ENCODE results near the gene KCNJ1. TPM values are rescaled to one million over a fixed set of nuclear protein-coding genes. Genes with fewer than 3 reads are reported as not detected.

Gene KCNJ1
- total RNA-seq, 2 donors from 2014 or later = not detected

GRCh38 chr11:128908391-128909246 lies 41.5 kb upstream of the KCNJ1 start:
- 28 to 40% methylated on average over 11 to 12 of the region's 12 CpGs for WGBS, 2 donors
- Histone ChIP-seq H3K27me3 (no peaks in the 10 kb centered on the region), H3K27ac (peak overlapping the region in 3 of 4 donors; percentile 22 to 38 (median 30)), H3K9me3 (no peaks in the 10 kb centered on the region), H3K36me3 (replicated peaks in 1 of 2; ENCODE audit: insufficient read depth in 1 of 2, low read depth in 2 of 2) (no peaks in the 10 kb centered on the region), H3K4me1 (peaks cover 44% of the 10 kb centered on the region), H3K4me3 (no peak overlapping the region)
- intact Hi-C loops (cut with DNase I) = no loop called here
- DNase-seq (peak; percentile 75 to 85 (median 78)), ATAC-seq (peak; percentile 63)
- no peak for TF ChIP-seq CTCF (IDR thresholded peaks at IDR 0.05)

- intact Hi-C loops (cut with DNase I) = no loop called here
- 80 to 85% methylated on average over 4 of the region's 4 CpGs for WGBS, 2 donors
- H3K27ac ChIP-seq = no peak overlapping the region
Measured at GRCh38 chr11:128907585-128907984, 40.5 kb upstream of the KCNJ1 start.

GRCh38 chr11:128906185-128907050 lies 39.3 kb upstream of the KCNJ1 start:
- no peak for ATAC-seq
- peaks cover 51% of the 10 kb centered on the region for H3K4me1 ChIP-seq
- H3K4me3 ChIP-seq = no peak overlapping the region
- intact Hi-C loops (cut with DNase I) = no loop called here
- no peaks in the 10 kb centered on the region for H3K27me3 ChIP-seq
- TF ChIP-seq CTCF (IDR thresholded peaks at IDR 0.05) = no peak
- peak in 1 of 3 donors; percentile 28 for TF ChIP-seq POLR2A (IDR thresholded peaks at IDR 0.05)
- peak in 1 of 4 donors; percentile 50 for DNase-seq
- H3K27ac ChIP-seq = peak overlapping the region in 3 of 4 donors; percentile 76 to 86 (median 83)
- 71 to 74% methylated on average over 6 to 8 of the region's 8 CpGs for WGBS, 2 donors
- no peaks in the 10 kb centered on the region for H3K36me3 ChIP-seq (replicated peaks in 1 of 2; ENCODE audit: insufficient read depth in 1 of 2, low read depth in 2 of 2)
- no peaks in the 10 kb centered on the region for H3K9me3 ChIP-seq

More at GRCh38 chr11:128907585-128907984, 40.5 kb upstream of the KCNJ1 start:
- DNase-seq (no peak), ATAC-seq (no peak)
- no peaks in the 10 kb centered on the region for H3K27me3 ChIP-seq
- H3K9me3 ChIP-seq = no peaks in the 10 kb centered on the region
- no peaks in the 10 kb centered on the region for H3K36me3 ChIP-seq (replicated peaks in 1 of 2; ENCODE audit: insufficient read depth in 1 of 2, low read depth in 2 of 2)
- H3K4me1 ChIP-seq = peaks cover 48% of the 10 kb centered on the region
- TF ChIP-seq CTCF (IDR thresholded peaks at IDR 0.05) (no peak), POLR2A (IDR thresholded peaks at IDR 0.05) (no peak)
- no peak overlapping the region for H3K4me3 ChIP-seq

- peak overlapping the region; percentile 41 to 86 (median 80) for H3K27ac ChIP-seq
- intact Hi-C loops (cut with DNase I) = no loop called here
- no peaks in the 10 kb centered on the region for H3K36me3 ChIP-seq (replicated peaks in 1 of 2; ENCODE audit: insufficient read depth in 1 of 2, low read depth in 2 of 2)
- H3K9me3 ChIP-seq = no peaks in the 10 kb centered on the region
- DNase-seq (peak; percentile 61 to 72 (median 68)), ATAC-seq (peak; percentile 75)
- 2 to 5% methylated on average over 14 to 40 of the region's 45 CpGs for WGBS, 2 donors
- peak overlapping the region; percentile 40 to 58 for H3K4me3 ChIP-seq
- TF ChIP-seq CTCF (IDR thresholded peaks at IDR 0.05) (peak; percentile 41 to 66 (median 55)), POLR2A (IDR thresholded peaks at IDR 0.05) (peak in 1 of 3 donors; percentile 22)
- no peaks in the 10 kb centered on the region for H3K27me3 ChIP-seq
- H3K4me1 ChIP-seq = peaks cover 60% of the 10 kb centered on the region
Measured at GRCh38 chr11:128905345-128906184, 38.5 kb upstream of the KCNJ1 start.
